HEK293 (cell line): ENCODE results near the gene GCAT.

Source experiments
- CTCF ChIA-PET: fragments of 350-600 bp; formaldehyde crosslinking; extraction: SDS; loops from one replicate; lab custom pipeline; 2021; ENCODE audit warnings: antibody characterized with exemption; lab: Yijun Ruan, JAX
- POLR2A ChIA-PET: fragments of 300-600 bp; formaldehyde crosslinking; extraction: SDS; loops from one replicate; lab custom pipeline; 2020; ENCODE audit warnings: antibody characterized with exemption, inconsistent platforms; lab: Yijun Ruan, JAX
- H3K27ac ChIP-seq: fragments of 200-500 bp; sonication (Bioruptor generic); 2 replicates; pipeline ENCODE4 v1.5.1; 2014; ENCODE audit warnings: low read depth, low read length, control low read depth, inconsistent platforms; ENCODE audit errors: extremely low read depth
- H3K36me3 ChIP-seq, 2 experiments: fragments of 200-500 bp in 1 of 2; sonication (Bioruptor generic) in 1 of 2; 1 replicate in 1 of 2; 2 replicates in 1 of 2; pipeline ENCODE4 v1.5.1; 2014 to 2017; ENCODE audit warnings: inconsistent platforms in 2 of 2, low read length in 2 of 2; ENCODE audit not compliant: control insufficient read depth in 2 of 2, insufficient read depth in 1 of 2
- H3K4me1 ChIP-seq: fragments of 200-500 bp; sonication (Bioruptor generic); 2 replicates; pipeline ENCODE4 v1.5.1; 2014; ENCODE audit warnings: mild to moderate bottlenecking, low read length, inconsistent platforms; ENCODE audit not compliant: control insufficient read depth, insufficient read depth
- H3K4me3 ChIP-seq: 2 replicates; pipeline ENCODE4 v1.5.1; 2011; ENCODE audit warnings: low read depth, mild to moderate bottlenecking, control low read depth, low read length, moderate library complexity
- H3K9me3 ChIP-seq: fragments of 200-500 bp; sonication (Bioruptor generic); 2 replicates; pipeline ENCODE4 v1.5.1; 2014; ENCODE audit warnings: low read depth, low read length, inconsistent platforms; ENCODE audit not compliant: control insufficient read depth, insufficient read depth
- GFI1B ChIP-seq: fragments of 450-650 bp; formaldehyde crosslinking; IDR thresholded peaks from 2 replicates; pipeline ENCODE4 v1.5.1; 2016; ENCODE audit warnings: missing biosample characterization, missing genetic modification characterization
- KLF10 ChIP-seq: fragments of 450-650 bp; IDR thresholded peaks from 2 replicates; pipeline ENCODE4 v1.5.1; 2018; ENCODE audit warnings: missing biosample characterization, mild to moderate bottlenecking, missing genetic modification characterization
- KLF9 ChIP-seq: fragments of 450-650 bp; formaldehyde crosslinking; IDR thresholded peaks from 2 replicates; pipeline ENCODE4 v1.5.1; 2016; ENCODE audit warnings: missing biosample characterization, missing genetic modification characterization, low read depth
- SCRT2 ChIP-seq: fragments of 450-650 bp; formaldehyde crosslinking; IDR thresholded peaks from 2 replicates; pipeline ENCODE4 v1.5.1; 2016; ENCODE audit warnings: missing biosample characterization, missing genetic modification characterization
- SP3 ChIP-seq: fragments of 450-650 bp; formaldehyde crosslinking; IDR thresholded peaks from 2 replicates; pipeline ENCODE4 v1.5.1; 2016; ENCODE audit warnings: missing biosample characterization, missing genetic modification characterization
- ZBTB49 ChIP-seq: fragments of 450-650 bp; formaldehyde crosslinking; IDR thresholded peaks from 2 replicates; pipeline ENCODE4 v1.5.1; 2016; ENCODE audit warnings: missing biosample characterization, missing genetic modification characterization, low read depth
- ZFHX2 ChIP-seq: fragments of 450-650 bp; formaldehyde crosslinking; conservative IDR thresholded peaks from 2 replicates; pipeline ENCODE4 v1.5.1; 2016; ENCODE audit warnings: missing biosample characterization, missing genetic modification characterization
- ZNF10 ChIP-seq: fragments of 450-650 bp; formaldehyde crosslinking; IDR thresholded peaks from 2 replicates; pipeline ENCODE4 v1.5.1; 2017; ENCODE audit warnings: missing biosample characterization, missing genetic modification characterization
- ZNF23 ChIP-seq: fragments of 450-650 bp; formaldehyde crosslinking; IDR thresholded peaks from 2 replicates; pipeline ENCODE4 v1.5.1; 2016; ENCODE audit warnings: missing biosample characterization, missing genetic modification characterization, borderline replicate concordance
- ZNF280C ChIP-seq: fragments of 450-650 bp; formaldehyde crosslinking; IDR thresholded peaks from 2 replicates; pipeline ENCODE4 v1.5.1; 2016; ENCODE audit warnings: missing biosample characterization, missing genetic modification characterization
- ZNF404 ChIP-seq: fragments of 450-650 bp; formaldehyde crosslinking; IDR thresholded peaks from 2 replicates; pipeline ENCODE4 v1.5.1; 2017; ENCODE audit warnings: missing biosample characterization, missing genetic modification characterization
- ZNF473 ChIP-seq: fragments of 450-650 bp; formaldehyde crosslinking; IDR thresholded peaks from 2 replicates; pipeline ENCODE4 v1.5.1; 2017; ENCODE audit warnings: missing biosample characterization, missing genetic modification characterization
- ZNF555 ChIP-seq: fragments of 450-650 bp; formaldehyde crosslinking; conservative IDR thresholded peaks from 2 replicates; pipeline ENCODE4 v1.5.1; 2017; ENCODE audit warnings: missing biosample characterization, mild to moderate bottlenecking, missing genetic modification characterization, inconsistent platforms
- ZNF621 ChIP-seq: fragments of 450-650 bp; formaldehyde crosslinking; IDR thresholded peaks from 2 replicates; pipeline ENCODE4 v1.5.1; 2017; ENCODE audit warnings: missing biosample characterization, missing genetic modification characterization
- ZNF677 ChIP-seq: fragments of 450-650 bp; IDR thresholded peaks from 2 replicates; pipeline ENCODE4 v1.5.0; 2018; ENCODE audit warnings: missing biosample characterization, mild to moderate bottlenecking, missing genetic modification characterization, moderate library complexity
- ZNF76 ChIP-seq: fragments of 450-650 bp; formaldehyde crosslinking; IDR thresholded peaks from 2 replicates; pipeline ENCODE4; 2016; ENCODE audit warnings: low read depth, missing biosample characterization, missing genetic modification characterization, borderline replicate concordance
- ZNF768 ChIP-seq: fragments of 450-650 bp; formaldehyde crosslinking; IDR thresholded peaks from 2 replicates; pipeline ENCODE4 v1.5.1; 2018; ENCODE audit warnings: missing biosample characterization, mild to moderate bottlenecking, missing genetic modification characterization
- ZNF791 ChIP-seq: fragments of 450-650 bp; formaldehyde crosslinking; IDR thresholded peaks from 2 replicates; pipeline ENCODE4 v1.5.1; 2016; ENCODE audit warnings: missing biosample characterization, missing genetic modification characterization
- ZSCAN23 ChIP-seq: fragments of 450-650 bp; formaldehyde crosslinking; IDR thresholded peaks from 2 replicates; pipeline ENCODE4 v1.5.1; 2016; ENCODE audit warnings: missing biosample characterization, missing genetic modification characterization
- TF ChIP-seq, protein P1 (sequence below): fragments of 450-650 bp; formaldehyde crosslinking; IDR thresholded peaks from 2 replicates; pipeline ENCODE4 v1.5.1; 2016; ENCODE audit warnings: missing biosample characterization, missing genetic modification characterization, low read depth
- TF ChIP-seq, protein P2 (sequence below): fragments of 450-650 bp; formaldehyde crosslinking; IDR thresholded peaks from 2 replicates; pipeline ENCODE4 v1.5.1; 2017; ENCODE audit warnings: missing biosample characterization, missing genetic modification characterization

The GCAT gene

GRCh38 chr22:37784829-37785495 lies 22.8 kb upstream of the GCAT start:
- Histone ChIP-seq H3K4me3 (no peak overlapping the region), H3K27ac (no peak overlapping the region), H3K9me3 (no peaks in the 10 kb centered on the region), H3K4me1 (no peaks in the 10 kb centered on the region), H3K36me3 (no peaks in the 10 kb centered on the region)
- TF ChIP-seq ZNF76 (tag by site-specific recombination) (no peak), ZNF768 (tag by site-specific recombination) (0 out of 2 replicates have a peak, but pooled peaks have one; percentile 14), SP3 (no peak), SCRT2 (tag by site-specific recombination) (0 out of 2 replicates have a peak, but pooled peaks have one; percentile 26), ZFHX2 (tag by site-specific recombination) (0 out of 2 replicates have a peak, but pooled peaks have one; percentile 23)
- TF ChIP-seq, protein P1, sequence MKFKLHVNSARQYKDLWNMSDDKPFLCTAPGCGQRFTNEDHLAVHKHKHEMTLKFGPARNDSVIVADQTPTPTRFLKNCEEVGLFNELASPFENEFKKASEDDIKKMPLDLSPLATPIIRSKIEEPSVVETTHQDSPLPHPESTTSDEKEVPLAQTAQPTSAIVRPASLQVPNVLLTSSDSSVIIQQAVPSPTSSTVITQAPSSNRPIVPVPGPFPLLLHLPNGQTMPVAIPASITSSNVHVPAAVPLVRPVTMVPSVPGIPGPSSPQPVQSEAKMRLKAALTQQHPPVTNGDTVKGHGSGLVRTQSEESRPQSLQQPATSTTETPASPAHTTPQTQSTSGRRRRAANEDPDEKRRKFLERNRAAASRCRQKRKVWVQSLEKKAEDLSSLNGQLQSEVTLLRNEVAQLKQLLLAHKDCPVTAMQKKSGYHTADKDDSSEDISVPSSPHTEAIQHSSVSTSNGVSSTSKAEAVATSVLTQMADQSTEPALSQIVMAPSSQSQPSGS (tag by site-specific recombination): no peak
- ChIA-PET CTCF (no interaction called here), POLR2A (no interaction called here)

- H3K36me3 ChIP-seq: no peaks in the 10 kb centered on the region
- TF ChIP-seq ZNF621 (tag by site-specific recombination) (no peak), ZNF10 (tag by site-specific recombination) (no peak), ZNF23 (tag by site-specific recombination) (no peak), ZSCAN23 (tag by site-specific recombination) (no peak), ZNF791 (tag by site-specific recombination) (no peak), KLF10 (tag by site-specific recombination) (no peak), GFI1B (no peak), ZNF473 (tag by site-specific recombination) (no peak), ZNF280C (no peak), KLF9 (tag by site-specific recombination) (no peak), ZNF404 (tag by site-specific recombination) (no peak), ZBTB49 (tag by site-specific recombination) (no peak), ZNF677 (tag by site-specific recombination) (no peak), ZNF555 (tag by site-specific recombination) (no peak)
- TF ChIP-seq, protein P2, sequence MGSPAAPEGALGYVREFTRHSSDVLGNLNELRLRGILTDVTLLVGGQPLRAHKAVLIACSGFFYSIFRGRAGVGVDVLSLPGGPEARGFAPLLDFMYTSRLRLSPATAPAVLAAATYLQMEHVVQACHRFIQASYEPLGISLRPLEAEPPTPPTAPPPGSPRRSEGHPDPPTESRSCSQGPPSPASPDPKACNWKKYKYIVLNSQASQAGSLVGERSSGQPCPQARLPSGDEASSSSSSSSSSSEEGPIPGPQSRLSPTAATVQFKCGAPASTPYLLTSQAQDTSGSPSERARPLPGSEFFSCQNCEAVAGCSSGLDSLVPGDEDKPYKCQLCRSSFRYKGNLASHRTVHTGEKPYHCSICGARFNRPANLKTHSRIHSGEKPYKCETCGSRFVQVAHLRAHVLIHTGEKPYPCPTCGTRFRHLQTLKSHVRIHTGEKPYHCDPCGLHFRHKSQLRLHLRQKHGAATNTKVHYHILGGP (tag by site-specific recombination): no peak
- POLR2A ChIA-PET: no interaction called here
- H3K27ac ChIP-seq: no peak overlapping the region
- H3K4me1 ChIP-seq: no peaks in the 10 kb centered on the region
- no peak overlapping the region for H3K4me3 ChIP-seq
- CTCF ChIA-PET: no interaction called here
- H3K9me3 ChIP-seq: no peaks in the 10 kb centered on the region
These were observed 17.5 kb upstream of the GCAT start for GRCh38 chr22:37790234-37790633.
